ENCODE data around the gene PRELP. TPM values are rescaled to one million over a fixed set of nuclear protein-coding genes. Genes with fewer than 3 reads are reported as not detected.

The PRELP gene
- total RNA-seq, 1 experiment from 2014 or later = 0.07 TPM

DNA sequence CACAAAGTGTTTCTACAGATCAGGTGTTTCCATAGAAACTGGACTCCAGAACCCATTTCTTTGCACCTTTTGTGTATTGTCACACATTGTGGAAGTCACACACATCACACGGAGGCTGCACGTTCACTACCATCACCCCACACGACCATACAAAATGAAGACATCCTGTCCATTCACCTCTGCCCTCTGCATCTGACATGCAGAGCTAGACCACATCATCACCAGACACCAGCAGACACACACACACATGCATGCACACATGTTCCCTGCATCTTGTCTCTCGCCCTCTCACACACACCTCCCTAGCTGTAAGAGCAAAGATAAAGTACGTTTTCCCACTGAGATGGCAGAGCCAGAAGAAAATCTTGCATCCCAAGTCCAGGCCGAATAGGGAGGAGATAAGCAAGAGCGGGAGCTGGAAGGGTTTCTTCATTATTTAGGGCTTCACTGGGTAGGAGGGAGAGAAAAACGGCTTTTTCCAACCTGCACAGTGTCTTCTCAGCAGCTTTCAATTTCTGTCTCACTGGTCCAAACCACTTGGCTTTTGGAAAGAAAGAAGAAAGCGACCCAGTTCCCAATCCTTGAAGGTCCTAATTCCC lies 709 bp downstream of the PRELP start:
- Histone ChIP-seq H3K23me2 (ENCODE audit: insufficient read length, low read depth, low read length, poor library complexity, severe bottlenecking) (no peaks in the 10 kb centered on the region), H3K9me3 (ENCODE audit: control insufficient read depth, low read depth, low read length) (no peaks in the 10 kb centered on the region), H3K4me1 (ENCODE audit: insufficient read depth, low read length) (peaks cover 3% of the 10 kb centered on the region; the same call in 1 of the 2 replicates), H2AFZ (ENCODE audit: low read length) (no peak overlapping the region), H2BK5ac (ENCODE audit: insufficient read length, low read length) (no peak overlapping the region), H3K56ac (ENCODE audit: insufficient read length, low read depth, low read length) (no peak overlapping the region), H3K4ac (ENCODE audit: low read depth, low read length) (no peak overlapping the region), H3K9ac (ENCODE audit: extremely low read depth, insufficient read length, low read length) (no peak overlapping the region), H2BK12ac (ENCODE audit: insufficient read length, low read depth, low read length) (no peak overlapping the region), H3K79me1 (ENCODE audit: insufficient read depth, low read depth, low read length, poor library complexity, severe bottlenecking) (no peaks in the 10 kb centered on the region), H3K23ac (ENCODE audit: insufficient read length, low read depth, low read length) (no peak overlapping the region), H2AK5ac (ENCODE audit: insufficient read length, low read length) (no peak overlapping the region), H4K5ac (ENCODE audit: insufficient read length, low read depth, low read length) (no peak overlapping the region), H3K79me2 (ENCODE audit: insufficient read depth, low read length) (no peaks in the 10 kb centered on the region), H2BK20ac (ENCODE audit: low read depth, low read length, poor library complexity, severe bottlenecking) (no peak overlapping the region), H4K20me1 (ENCODE audit: control insufficient read depth, insufficient read depth, insufficient read length) (no peaks in the 10 kb centered on the region), H4K8ac (replicated peaks; ENCODE audit: insufficient read length, low read depth, low read length) (no peak overlapping the region), H2BK120ac (ENCODE audit: low read depth, low read length, poor library complexity, severe bottlenecking) (no peak overlapping the region), H3K18ac (ENCODE audit: insufficient read length, low read depth, low read length) (no peak overlapping the region), H3K27me3 (ENCODE audit: insufficient read depth, low read length) (no peaks in the 10 kb centered on the region), H3T11ph (ENCODE audit: low read length) (no peak overlapping the region), H3K14ac (ENCODE audit: insufficient read depth, low read length) (no peak overlapping the region), H4K91ac (ENCODE audit: insufficient read length, low read depth, low read length) (no peak overlapping the region), H2BK15ac (ENCODE audit: low read depth, low read length) (no peak overlapping the region), H3K27ac (ENCODE audit: insufficient read length, low read depth, low read length) (no peak overlapping the region), H3K4me2 (ENCODE audit: insufficient read depth, insufficient read length, low read length) (no peak overlapping the region)
- peaks cover 22 to 32% of the 10 kb centered on the region in 2 experiments for H3K4me1 Mint-ChIP-seq
- no peaks in the 10 kb centered on the region for H3K9me3 Mint-ChIP-seq
- peak overlapping the region in 1 of 2 experiments; percentile 55; a peak in 1 of 5 replicates for H3K4me3 Mint-ChIP-seq
- no peak for DNase-seq
- H3K27me3 Mint-ChIP-seq (ENCODE audit: low read depth) = peaks cover 8% of the 10 kb centered on the region
- no peaks in the 10 kb centered on the region for H3K36me3 Mint-ChIP-seq (ENCODE audit: insufficient read depth in 1 of 3, low read depth in 3 of 3)
- WGBS (ENCODE audit: extremely low coverage, insufficient read length, low lambda C conversion rate) = no CpG with 5 or more reads among the region's 9 CpGs
- H3K27ac Mint-ChIP-seq = no peak overlapping the region; a peak in 1 of 7 replicates
- no peak for TF ChIP-seq CTCF (conservative IDR thresholded peaks at IDR 0.05)

Measured in H9 (cell line).